ENCODE data around the gene CCL4. TPM values are rescaled to one million over a fixed set of nuclear protein-coding genes. Genes with fewer than 3 reads are reported as not detected.
"Not testable (repeated sequence)": the region's sequence is repeated elsewhere in the genome, so short reads cannot be mapped to it uniquely, and the experiment has no call there.

The CCL4 gene
- total RNA-seq, 2 experiments from 2014 or later = 66.7 to 367 TPM

GRCh38 chr17:36089888-36090836 lies 13.5 kb upstream of the CCL4 start, which contains the start of gene CCL3:
Gene CCL3, minus strand, starts transcription at chr17:36090143. Its CDS starts 85 bp downstream, at chr17:36090058.
- peak; percentile 65 for ATAC-seq

GRCh38 chr17:36092230-36092629 lies 11.4 kb upstream of the CCL4 start:
- H3K9me3 Mint-ChIP-seq (ENCODE audit: low read depth) = no peaks in the 10 kb centered on the region
- H3K27me3 Mint-ChIP-seq = peaks cover 5% of the 10 kb centered on the region
- H3K4me3 Mint-ChIP-seq = no peak overlapping the region
- peaks cover 14% of the 10 kb centered on the region for H3K36me3 Mint-ChIP-seq
- ATAC-seq (peak; percentile 38), DNase-seq (peak; percentile 72)
- H3K27ac Mint-ChIP-seq = peak overlapping the region; percentile 68
- peaks cover 87% of the 10 kb centered on the region for H3K4me1 Mint-ChIP-seq
- CTCF ChIA-PET = interaction anchor here (1.2 to 4.6 kb wide), 3 partner anchors 10 to 391 kb away, joined by 3 to 24 read pairs (median 5); no protein-coding TSS in a partner anchor

More at GRCh38 chr17:36089888-36090836, 13.5 kb upstream of the CCL4 start, which contains the start of gene CCL3:
- Mint-ChIP-seq H3K9me3 (ENCODE audit: low read depth) (no peaks in the 10 kb centered on the region), H3K4me1 (peaks cover 83% of the 10 kb centered on the region), H3K4me3 (peak within 1 kb of the TSS; percentile 74), H3K27ac (peak within 1 kb of the TSS; percentile 87), H3K27me3 (peaks cover 5% of the 10 kb centered on the region), H3K36me3 (peaks cover 10% of the 10 kb centered on the region)
- CTCF ChIA-PET = interaction anchor here (0.9 to 4.6 kb wide), 9 partner anchors 8 to 210 kb away, joined by 3 to 24 read pairs (median 5); partner anchors contain the start of gene CCL5
- peak; percentile 82 for DNase-seq

- Mint-ChIP-seq H3K27ac (peak overlapping the region; percentile 68), H3K36me3 (peaks cover 14% of the 10 kb centered on the region), H3K4me1 (peaks cover 85% of the 10 kb centered on the region)
- not testable (repeated sequence) for H3K9me3 Mint-ChIP-seq (ENCODE audit: low read depth); H3K27me3 Mint-ChIP-seq; ATAC-seq; H3K4me3 Mint-ChIP-seq; DNase-seq
- CTCF ChIA-PET = interaction anchor here (1.6 to 4.6 kb wide), 2 partner anchors 10 to 20 kb away, joined by 5 to 24 read pairs; no protein-coding TSS in a partner anchor
Observed at GRCh38 chr17:36092715-36093114, 10.9 kb upstream of the CCL4 start.

DNA sequence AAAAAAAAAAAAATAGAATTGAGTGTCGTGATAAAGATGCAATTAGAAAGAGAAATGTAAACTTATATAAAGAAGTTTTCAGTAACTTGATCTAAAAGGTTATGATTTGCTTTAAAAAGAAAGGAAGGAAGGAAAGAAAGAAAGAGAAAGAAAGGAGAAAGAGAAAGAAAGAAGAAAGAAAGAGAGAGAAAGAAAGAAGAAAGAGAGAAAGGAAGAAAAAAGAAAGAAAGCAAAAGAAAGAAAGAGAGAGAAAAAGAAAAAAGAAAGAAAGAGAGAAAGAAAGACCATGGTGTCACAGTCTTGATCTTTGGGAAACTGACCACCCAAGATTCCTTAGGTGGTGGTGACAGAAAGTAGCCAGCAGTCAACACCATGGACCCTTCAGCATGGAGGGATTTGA lies 9.4 kb upstream of the CCL4 start:
- Mint-ChIP-seq H3K4me1 (peaks cover 81% of the 10 kb centered on the region), H3K27me3 (peaks cover 5% of the 10 kb centered on the region), H3K4me3 (no peak overlapping the region), H3K9me3 (ENCODE audit: low read depth) (no peaks in the 10 kb centered on the region), H3K36me3 (peaks cover 12% of the 10 kb centered on the region), H3K27ac (peak overlapping the region; percentile 70)
- CTCF ChIA-PET = no interaction called here
- ATAC-seq (no peak), DNase-seq (no peak)

DNA sequence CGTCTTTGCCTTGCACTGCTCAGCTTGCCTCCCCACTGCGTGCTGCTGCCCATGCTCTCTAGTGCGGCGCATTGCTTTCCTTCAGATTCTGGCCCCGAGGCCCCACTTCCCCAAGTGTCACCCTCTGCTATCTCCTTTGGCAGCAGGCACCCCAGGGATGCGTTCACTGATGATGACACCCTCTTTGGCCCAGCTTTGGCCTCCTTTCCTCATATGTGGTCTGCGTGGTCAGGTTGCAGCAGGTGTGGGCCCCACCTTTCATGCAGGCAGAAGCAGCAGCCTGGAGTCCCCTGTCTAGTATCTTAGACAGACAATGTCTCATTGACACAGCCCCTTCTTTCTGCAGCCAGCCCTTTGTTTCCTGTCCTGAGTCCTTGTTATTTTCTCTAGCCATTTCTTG lies 8.9 kb upstream of the CCL4 start:
- DNase-seq = no peak
- H3K4me1 Mint-ChIP-seq = peaks cover 81% of the 10 kb centered on the region
- no peak overlapping the region for H3K4me3 Mint-ChIP-seq
- CTCF ChIA-PET = no interaction called here
- peaks cover 5% of the 10 kb centered on the region for H3K27me3 Mint-ChIP-seq
- H3K9me3 Mint-ChIP-seq (ENCODE audit: low read depth) = no peaks in the 10 kb centered on the region
- H3K27ac Mint-ChIP-seq = peak overlapping the region; percentile 67
- ATAC-seq = no peak
- peaks cover 12% of the 10 kb centered on the region for H3K36me3 Mint-ChIP-seq

DNA sequence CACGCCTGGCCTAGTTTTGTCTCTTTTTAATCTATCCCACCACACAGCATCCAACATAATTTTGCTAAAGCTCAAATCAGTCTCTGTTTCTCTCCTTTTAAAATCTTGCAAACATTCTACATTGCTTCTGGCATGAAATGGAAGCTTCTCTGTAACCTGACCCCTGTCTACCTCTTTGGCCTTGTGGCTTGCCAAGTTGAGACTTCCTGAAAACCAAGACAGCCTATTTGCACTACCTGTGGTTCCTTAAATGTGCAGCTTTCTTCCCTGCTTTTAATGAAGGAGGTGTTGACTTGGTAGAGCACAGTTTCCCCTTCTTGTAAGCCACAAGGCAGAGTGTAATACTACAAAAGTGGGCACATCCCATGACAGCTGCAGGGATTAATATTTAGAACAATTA lies 7.6 kb upstream of the CCL4 start:
- Mint-ChIP-seq H3K4me1 (peaks cover 76% of the 10 kb centered on the region), H3K36me3 (peaks cover 12% of the 10 kb centered on the region), H3K27ac (peak overlapping the region; percentile 64), H3K9me3 (ENCODE audit: low read depth) (no peaks in the 10 kb centered on the region), H3K27me3 (peaks cover 5% of the 10 kb centered on the region), H3K4me3 (no peak overlapping the region)
- CTCF ChIA-PET = interaction anchor here (1.0 to 1.1 kb wide), 2 partner anchors 10 to 23 kb away, joined by 4 to 6 read pairs; no protein-coding TSS in a partner anchor
- no peak for DNase-seq
- no peak for ATAC-seq

DNA sequence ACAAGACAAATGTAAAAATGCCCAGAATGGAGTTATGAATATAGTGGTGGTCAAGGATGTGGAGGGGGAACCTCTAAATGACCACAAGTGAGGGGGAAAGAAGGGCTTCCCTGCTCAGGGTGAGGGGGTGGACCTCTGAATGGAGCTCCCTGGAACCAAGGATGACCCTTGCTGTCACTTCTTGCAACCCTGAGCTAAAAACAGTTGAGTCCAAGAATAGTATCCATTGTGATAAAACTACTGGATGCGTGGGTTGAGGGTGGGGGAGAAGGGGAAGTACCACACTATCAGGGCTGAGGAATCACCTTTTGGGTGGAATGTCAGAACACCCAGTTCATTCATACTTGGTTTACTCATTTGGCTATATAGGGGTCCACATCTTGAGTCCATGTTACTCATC lies 4.6 kb upstream of the CCL4 start:
- H3K27me3 Mint-ChIP-seq; DNase-seq; ATAC-seq; CTCF ChIA-PET; H3K9me3 Mint-ChIP-seq (ENCODE audit: low read depth); H3K4me3 Mint-ChIP-seq: not testable (repeated sequence)
- peaks cover 64% of the 10 kb centered on the region for H3K4me1 Mint-ChIP-seq
- peak overlapping the region; percentile 6 for H3K27ac Mint-ChIP-seq
- H3K36me3 Mint-ChIP-seq = peaks cover 11% of the 10 kb centered on the region

- Mint-ChIP-seq H3K4me3 (peak overlapping the region; percentile 80), H3K4me1 (peaks cover 68% of the 10 kb centered on the region), H3K27ac (peak overlapping the region; percentile 91)
- DNase-seq; H3K36me3 Mint-ChIP-seq; H3K9me3 Mint-ChIP-seq (ENCODE audit: low read depth); H3K27me3 Mint-ChIP-seq: not testable (repeated sequence)
- ATAC-seq = peak; percentile 17
- CTCF ChIA-PET = interaction anchor here (0.8 to 1.6 kb wide), 2 partner anchors 32 to 45 kb away, joined by 3 to 7 read pairs; no protein-coding TSS in a partner anchor
Observed at GRCh38 chr17:36104246-36104645, 619 bp downstream of the CCL4 start.

GRCh38 chr17:36104701-36105181 lies 1.1 kb downstream of the CCL4 start:
- peak overlapping the region; percentile 80 for H3K4me3 Mint-ChIP-seq
- peak overlapping the region; percentile 91 for H3K27ac Mint-ChIP-seq
- no peaks in the 10 kb centered on the region for H3K27me3 Mint-ChIP-seq
- H3K9me3 Mint-ChIP-seq (ENCODE audit: low read depth) = no peaks in the 10 kb centered on the region
- DNase-seq (no peak), ATAC-seq (peak; percentile 3)
- peaks cover 8% of the 10 kb centered on the region for H3K36me3 Mint-ChIP-seq
- peaks cover 63% of the 10 kb centered on the region for H3K4me1 Mint-ChIP-seq
- CTCF ChIA-PET = interaction anchor here (0.8 to 1.6 kb wide), 2 partner anchors 32 to 45 kb away, joined by 3 to 7 read pairs; no protein-coding TSS in a partner anchor

DNA sequence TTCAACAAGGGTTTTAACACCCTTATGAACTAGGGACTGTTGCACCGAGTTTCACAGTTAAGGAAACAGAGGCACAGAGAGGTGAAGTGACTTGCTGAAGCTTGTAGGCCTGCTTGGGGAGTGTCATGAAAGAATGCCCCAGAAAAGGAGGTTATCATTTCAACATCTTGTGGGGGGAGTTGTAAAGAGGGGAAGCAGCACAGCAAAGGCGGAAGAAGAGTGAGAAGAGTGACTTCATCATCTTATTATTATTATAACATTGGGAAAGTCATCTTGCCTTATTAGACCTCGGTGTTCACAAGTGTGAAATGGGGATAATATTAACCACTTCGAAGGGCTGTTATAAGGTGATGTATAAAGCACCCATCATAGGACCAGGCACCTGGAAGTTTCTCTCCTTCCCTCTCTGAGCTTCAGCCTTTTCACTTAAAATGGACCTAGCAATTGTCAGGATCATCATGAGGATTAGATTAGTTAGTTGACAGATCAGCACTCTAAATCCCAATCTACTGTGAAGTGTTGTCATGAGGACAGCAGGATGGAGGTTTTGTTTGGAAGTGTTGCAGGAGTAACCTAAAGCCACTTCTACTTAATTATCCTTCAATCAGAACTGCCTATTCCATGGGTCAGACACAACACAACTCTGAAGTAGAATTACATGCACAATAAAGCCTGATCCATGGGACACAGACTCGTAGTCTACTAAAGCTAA lies 2.3 kb downstream of the CCL4 start:
- ATAC-seq (no peak), DNase-seq (no peak)
- peak overlapping the region; percentile 80 for H3K4me3 Mint-ChIP-seq
- peaks cover 9% of the 10 kb centered on the region for H3K36me3 Mint-ChIP-seq
- H3K27me3 Mint-ChIP-seq = no peaks in the 10 kb centered on the region
- H3K9me3 Mint-ChIP-seq (ENCODE audit: low read depth) = no peaks in the 10 kb centered on the region
- CTCF ChIA-PET = interaction anchor here (1.6 to 1.9 kb wide), 2 partner anchors 33 kb away, joined by 5 to 7 read pairs; no protein-coding TSS in a partner anchor
- peak overlapping the region; percentile 91 for H3K27ac Mint-ChIP-seq
- H3K4me1 Mint-ChIP-seq = peaks cover 58% of the 10 kb centered on the region

DNA sequence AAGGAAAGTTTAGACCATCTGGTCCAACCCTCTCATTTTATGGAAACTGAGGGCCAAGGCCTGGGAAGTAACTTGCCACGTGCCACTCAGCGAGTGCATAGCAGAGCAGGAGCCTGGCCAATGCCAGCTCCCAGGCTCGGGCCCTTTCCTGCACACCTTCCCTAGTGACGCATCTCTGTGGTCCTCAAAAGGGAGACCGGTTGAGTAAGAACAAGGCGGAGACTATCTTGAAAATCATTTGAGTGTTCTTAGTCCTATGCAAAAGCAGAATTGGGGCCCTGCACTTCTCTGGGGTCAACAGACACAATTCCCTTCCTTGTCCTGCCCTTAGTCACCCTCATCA lies 2.8 kb downstream of the CCL4 start:
- CTCF ChIA-PET = interaction anchor here (1.6 to 1.9 kb wide), 2 partner anchors 33 to 130 kb away, joined by 5 read pairs; no protein-coding TSS in a partner anchor
- peaks cover 58% of the 10 kb centered on the region for H3K4me1 Mint-ChIP-seq
- H3K4me3 Mint-ChIP-seq = no peak overlapping the region
- H3K36me3 Mint-ChIP-seq = peaks cover 11% of the 10 kb centered on the region
- H3K27ac Mint-ChIP-seq = peak overlapping the region; percentile 91
- ATAC-seq (no peak), DNase-seq (no peak)
- no peaks in the 10 kb centered on the region for H3K9me3 Mint-ChIP-seq (ENCODE audit: low read depth)
- H3K27me3 Mint-ChIP-seq = no peaks in the 10 kb centered on the region

DNA sequence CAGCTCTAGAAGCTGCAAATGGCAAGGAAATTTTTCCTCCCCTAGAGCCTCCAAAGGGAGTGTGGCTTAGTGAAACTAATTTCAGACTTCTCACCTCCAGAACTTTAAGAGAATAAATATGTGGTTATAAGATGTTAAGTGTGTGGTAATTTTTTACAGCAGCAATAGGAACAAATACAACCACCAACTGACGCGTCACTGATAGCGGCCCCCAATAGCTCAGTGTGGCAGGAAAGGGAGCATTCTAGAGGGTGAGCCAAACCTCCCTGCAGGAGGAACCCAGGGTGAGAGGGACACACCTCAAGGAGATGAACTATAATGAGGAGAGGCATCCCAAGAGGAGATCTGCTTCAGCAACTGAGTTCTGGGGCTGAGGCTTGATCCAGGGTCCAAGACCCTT lies 4.0 kb downstream of the CCL4 start:
- DNase-seq (peak; percentile 64), ATAC-seq (peak; percentile 11)
- Mint-ChIP-seq H3K4me3 (no peak overlapping the region), H3K9me3 (ENCODE audit: low read depth) (peaks cover 8% of the 10 kb centered on the region), H3K27me3 (no peaks in the 10 kb centered on the region), H3K4me1 (peaks cover 56% of the 10 kb centered on the region), H3K27ac (peak overlapping the region; percentile 61), H3K36me3 (peaks cover 19% of the 10 kb centered on the region)
- CTCF ChIA-PET = interaction anchor here (1.6 to 1.9 kb wide), 2 partner anchors 35 to 131 kb away, joined by 5 read pairs; no protein-coding TSS in a partner anchor

- DNase-seq, H3K27me3 Mint-ChIP-seq, CTCF ChIA-PET, H3K4me3 Mint-ChIP-seq, ATAC-seq: not testable (repeated sequence)
- Mint-ChIP-seq H3K36me3 (peaks cover 21% of the 10 kb centered on the region), H3K27ac (peak overlapping the region; percentile 61), H3K4me1 (peaks cover 49% of the 10 kb centered on the region), H3K9me3 (ENCODE audit: low read depth) (peaks cover 11% of the 10 kb centered on the region)
Observed at GRCh38 chr17:36108265-36108664, 4.6 kb downstream of the CCL4 start.
